Spleen (tissue), 7 donors: Measurements from ENCODE around the gene SPATA6L.

Source experiments
- CTCF ChIP-seq, 11 experiments: fragments of 200-600 bp in 7 of 11; fragments of 450-650 bp in 4 of 11; sonication (generic) in 4 of 11; IDR thresholded peaks in 8 of 11; conservative IDR thresholded peaks in 3 of 11; 1 replicate in 7 of 11; 2 replicates in 4 of 11; pipeline versions ENCODE4 v1.4.0 to v1.8.0; 2016 to 2021; ENCODE audit warnings: antibody characterized with exemption in 11 of 11, inconsistent platforms in 4 of 11, mild to moderate bottlenecking in 1 of 11
- POLR2A ChIP-seq, 3 donors: fragments of 450-650 bp; IDR thresholded peaks; one replicate each; pipeline ENCODE4 v1.5.1; 2017; ENCODE audit warnings: antibody characterized with exemption in 3 of 3, mild to moderate bottlenecking in 1 of 3
- donor health status: DM: no; HTN: no; CAD: no; lungs with moderate emphysema.
- donor health status: DM: no; HTN: no; CAD: no.
- donor health status: DM: no; HTN: no; CAD: no.

DNA sequence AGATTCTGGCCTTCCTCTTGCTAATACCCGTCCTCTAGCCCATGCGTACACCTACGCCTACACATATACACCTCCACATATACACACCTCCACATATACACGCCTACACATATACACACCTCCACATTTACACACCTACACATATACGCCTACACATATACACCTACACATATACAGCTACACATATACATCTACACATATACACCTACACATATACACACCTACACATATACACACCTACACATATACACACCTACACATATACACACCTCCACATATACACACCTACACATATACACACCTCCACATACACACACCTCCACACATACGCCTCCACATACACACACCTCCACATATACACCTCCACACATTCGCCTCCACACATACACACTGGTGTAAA lies 47.6 kb upstream of the SPATA6L start:
- no peak for TF ChIP-seq CTCF (IDR thresholded peaks at IDR 0.05 in 8 of 11, conservative IDR thresholded peaks at IDR 0.05 in 3 of 11)
- no peak for TF ChIP-seq POLR2A (IDR thresholded peaks at IDR 0.05)
